Measurements from ENCODE around the gene TGM6.

- TF ChIP-seq CTCF (IDR thresholded peaks at IDR 0.05) (no peak), POLR2A (IDR thresholded peaks at IDR 0.05) (no peak)
Observed at GRCh38 chr20:2337142-2337541, 43.6 kb upstream of the TGM6 start.
